Neuron (in vitro differentiated cells): Measurements from ENCODE around the gene CDH4.

Experiments used
- H2AFZ ChIP-seq: one replicate; pipeline ENCODE4 v1.6.1; 2013; ENCODE audit warnings: low read depth, mild to moderate bottlenecking, inconsistent platforms, low read length, moderate library complexity
- H3K27me3 ChIP-seq: one replicate; pipeline ENCODE4 v1.6.1; 2013; ENCODE audit warnings: low read length; ENCODE audit not compliant: insufficient read depth
- H3K36me3 ChIP-seq: one replicate; pipeline ENCODE4 v1.6.1; 2013; ENCODE audit warnings: low read length; ENCODE audit not compliant: insufficient read depth
- H3K4me1 ChIP-seq: one replicate; pipeline ENCODE4 v1.6.1; 2013; ENCODE audit warnings: low read length; ENCODE audit not compliant: insufficient read depth
- H3K4me3 ChIP-seq: 2 replicates; pipeline ENCODE4 v1.5.1; 2013; ENCODE audit warnings: mild to moderate bottlenecking, low read length, moderate library complexity
- H3K9me3 ChIP-seq: one replicate; pipeline ENCODE4 v1.6.1; 2013; ENCODE audit warnings: low read length

CDH4 gene

DNA sequence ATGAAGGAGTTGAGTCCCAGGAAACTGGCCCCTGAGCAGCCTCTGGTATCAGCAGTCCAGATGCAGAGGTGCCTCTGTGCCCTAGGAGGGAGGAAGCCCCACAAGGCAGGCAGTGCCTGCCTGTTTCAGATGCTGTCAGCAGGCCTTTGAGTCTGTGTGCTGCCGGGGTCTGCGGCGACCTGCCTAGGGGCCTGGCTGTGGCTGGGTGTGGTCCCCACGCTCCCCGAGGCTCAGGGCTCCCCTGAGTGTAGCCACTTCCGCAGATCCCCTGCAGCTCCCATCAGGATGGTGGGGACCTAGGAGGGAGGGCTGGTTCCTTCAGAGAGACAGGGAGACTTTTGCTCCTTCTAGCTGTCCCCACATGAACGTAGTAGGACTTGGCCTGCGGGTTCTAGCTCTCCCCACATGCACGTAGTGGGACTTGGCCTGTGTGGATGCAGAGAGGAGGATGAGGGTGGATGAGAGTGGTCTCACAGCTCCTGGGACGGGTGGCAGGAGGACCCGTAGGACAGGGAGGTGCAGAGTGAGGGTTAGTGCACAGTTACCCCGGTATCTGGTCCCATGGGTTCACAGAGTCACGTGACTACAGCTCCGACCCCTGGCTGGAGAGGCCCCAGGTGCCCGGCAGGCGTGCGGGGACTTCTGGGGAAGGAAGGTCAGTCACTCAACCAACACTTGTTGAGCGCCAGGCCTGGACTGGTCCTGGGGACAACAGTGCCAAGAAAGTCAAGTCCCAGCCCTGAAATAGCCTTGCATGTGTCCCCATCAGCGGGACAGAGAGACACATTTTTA lies 41.0 kb downstream of the CDH4 start:
- no peaks in the 10 kb centered on the region for H3K27me3 ChIP-seq
- H3K36me3 ChIP-seq: no peaks in the 10 kb centered on the region
- peaks cover 17% of the 10 kb centered on the region for H3K9me3 ChIP-seq
- no peak overlapping the region for H2AFZ ChIP-seq
- H3K4me1 ChIP-seq: no peaks in the 10 kb centered on the region
- H3K4me3 ChIP-seq: no peak overlapping the region

DNA sequence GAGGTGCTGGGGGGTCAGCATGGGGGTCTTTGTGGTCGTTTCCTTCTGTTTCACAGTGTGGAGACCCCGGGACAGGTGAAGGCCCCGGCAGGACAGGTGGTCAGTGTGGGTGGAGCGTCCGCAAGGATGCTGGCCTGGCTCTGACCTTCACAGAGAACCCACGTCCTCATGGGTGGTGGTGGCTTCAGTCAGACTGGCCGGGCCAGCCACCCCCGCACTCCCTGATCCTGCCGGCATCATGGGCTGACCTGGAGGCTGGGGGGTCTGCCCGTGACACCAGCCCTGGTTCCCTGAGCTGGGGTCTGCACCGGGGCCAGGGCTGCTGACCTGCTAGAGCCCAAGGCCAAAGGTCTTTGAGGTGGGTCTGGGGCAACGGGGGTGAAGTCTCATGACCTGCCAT lies 41.9 kb downstream of the CDH4 start:
- peaks cover 16% of the 10 kb centered on the region for H3K9me3 ChIP-seq
- no peak overlapping the region for H2AFZ ChIP-seq
- H3K27me3 ChIP-seq: no peaks in the 10 kb centered on the region
- no peaks in the 10 kb centered on the region for H3K36me3 ChIP-seq
- H3K4me3 ChIP-seq: no peak overlapping the region
- H3K4me1 ChIP-seq: no peaks in the 10 kb centered on the region

DNA sequence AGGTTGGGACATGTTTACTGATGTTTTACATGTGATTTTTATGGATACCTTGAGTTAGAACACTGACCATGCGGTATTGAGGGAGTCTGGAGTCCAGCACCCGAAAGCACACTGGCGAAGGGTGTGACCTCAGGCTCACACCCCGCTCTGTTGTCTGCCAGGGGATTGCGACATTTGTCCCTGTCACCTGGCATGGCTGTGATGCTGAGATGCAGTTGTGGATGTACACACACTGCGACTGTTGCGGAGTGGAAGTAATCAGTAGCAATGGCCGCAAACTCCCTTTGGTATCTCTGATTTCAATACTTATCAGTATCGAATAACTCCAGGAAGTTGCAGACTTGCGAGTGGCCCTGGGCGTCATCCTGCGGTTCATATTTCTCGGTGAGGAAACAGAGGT lies 43.2 kb downstream of the CDH4 start:
- Histone ChIP-seq H3K4me1 (no peaks in the 10 kb centered on the region), H3K36me3 (no peaks in the 10 kb centered on the region), H3K9me3 (peaks cover 11% of the 10 kb centered on the region), H3K27me3 (no peaks in the 10 kb centered on the region), H3K4me3 (no peak overlapping the region), H2AFZ (no peak overlapping the region)

DNA sequence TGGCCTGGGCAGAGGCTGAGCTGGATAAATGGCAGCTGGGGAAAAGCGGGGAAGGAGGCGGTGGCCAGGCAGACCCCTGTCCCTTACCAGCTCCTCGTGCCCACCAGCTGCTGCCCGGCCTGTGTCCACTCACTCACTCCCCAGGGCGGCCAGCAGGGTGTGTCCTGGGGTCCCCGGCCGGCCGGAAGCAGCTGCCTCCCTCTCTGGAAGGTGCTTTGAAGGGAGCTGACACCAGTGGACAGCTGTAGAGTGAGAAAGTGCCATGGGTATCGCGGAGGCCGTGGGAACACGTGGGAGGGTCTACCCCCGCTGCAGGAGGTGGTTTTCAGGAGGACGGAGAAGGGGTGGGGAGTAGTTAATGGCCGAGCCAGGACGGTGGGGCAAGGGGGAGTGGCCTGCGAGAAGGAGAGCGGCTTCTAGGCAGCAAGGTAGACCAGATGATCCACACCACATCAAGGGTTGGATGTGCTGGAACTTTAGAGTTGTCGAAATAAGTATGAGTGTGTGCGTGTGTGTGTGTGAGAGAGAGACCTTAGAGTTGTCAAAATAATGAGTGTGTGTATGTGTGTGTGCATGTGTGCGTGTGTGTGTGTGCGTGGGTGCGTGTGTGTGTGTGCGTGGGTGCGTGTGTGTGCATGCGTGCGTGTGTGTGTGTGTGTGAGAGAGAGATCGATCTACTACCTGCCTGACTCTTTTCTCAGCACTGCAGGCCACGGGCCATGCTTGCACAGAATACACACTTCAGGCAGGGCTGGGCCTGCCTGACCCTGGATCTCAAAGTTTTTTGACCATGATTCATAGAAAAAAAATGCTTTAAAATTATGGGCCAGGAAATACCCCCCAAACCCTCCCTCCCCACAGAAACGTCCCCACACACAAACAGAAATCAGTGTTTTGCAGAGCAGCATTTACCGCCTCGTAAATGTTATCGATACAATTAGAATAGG lies 43.9 kb downstream of the CDH4 start:
- Histone ChIP-seq H3K4me1 (no peaks in the 10 kb centered on the region), H3K36me3 (no peaks in the 10 kb centered on the region), H3K4me3 (no peak overlapping the region)

DNA sequence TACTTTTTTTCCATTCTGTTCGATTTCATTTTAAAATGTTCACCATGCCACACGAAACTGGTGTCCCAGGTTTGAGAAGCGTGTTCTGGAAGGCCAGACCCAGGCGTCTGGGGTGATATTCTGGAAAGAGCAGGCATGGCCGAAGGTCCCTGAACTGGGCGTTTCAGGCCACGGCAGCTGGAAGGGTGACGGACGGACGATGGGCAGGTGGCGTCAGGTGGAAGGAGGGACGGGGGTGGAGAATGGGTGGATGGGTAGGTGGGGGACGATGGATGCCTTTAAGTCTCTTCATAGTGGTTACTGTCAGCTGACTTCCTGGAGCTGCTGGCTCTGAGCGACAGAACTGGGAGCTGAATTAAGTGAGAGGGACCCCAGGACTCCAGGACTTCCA lies 44.6 kb downstream of the CDH4 start:
- Histone ChIP-seq H3K36me3 (no peaks in the 10 kb centered on the region), H3K27me3 (no peaks in the 10 kb centered on the region), H2AFZ (no peak overlapping the region), H3K9me3 (peaks cover 7% of the 10 kb centered on the region), H3K4me3 (no peak overlapping the region), H3K4me1 (peaks cover 1% of the 10 kb centered on the region)

More for the DNA sequence above, 43.9 kb downstream of the CDH4 start:
- peaks cover 7% of the 10 kb centered on the region for H3K9me3 ChIP-seq
- H3K27me3 ChIP-seq: no peaks in the 10 kb centered on the region
- no peak overlapping the region for H2AFZ ChIP-seq

DNA sequence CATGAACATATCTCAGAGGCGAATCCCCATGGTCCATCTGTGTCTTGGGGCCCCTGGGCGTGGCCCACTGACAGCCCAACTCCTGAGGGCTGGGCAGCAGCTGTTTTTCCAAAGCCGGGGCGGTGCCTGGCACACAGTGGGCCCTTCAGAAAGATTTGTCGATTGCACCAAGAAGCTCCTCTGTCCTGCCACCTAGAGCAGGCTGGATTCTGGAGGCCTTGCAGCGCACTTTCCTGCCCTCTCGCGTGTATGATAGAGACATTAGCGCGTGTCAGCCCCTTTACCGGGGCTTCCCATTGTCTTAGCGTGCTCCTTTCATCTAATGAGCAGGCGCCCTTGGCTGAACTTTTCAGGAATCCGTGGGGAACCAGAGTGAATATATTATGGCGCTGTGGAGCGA lies 45.4 kb downstream of the CDH4 start:
- no peaks in the 10 kb centered on the region for H3K27me3 ChIP-seq
- no peaks in the 10 kb centered on the region for H3K36me3 ChIP-seq
- H3K4me3 ChIP-seq: no peak overlapping the region
- peaks cover 9% of the 10 kb centered on the region for H3K4me1 ChIP-seq
- H3K9me3 ChIP-seq: peaks cover 7% of the 10 kb centered on the region
- H2AFZ ChIP-seq: no peak overlapping the region

DNA sequence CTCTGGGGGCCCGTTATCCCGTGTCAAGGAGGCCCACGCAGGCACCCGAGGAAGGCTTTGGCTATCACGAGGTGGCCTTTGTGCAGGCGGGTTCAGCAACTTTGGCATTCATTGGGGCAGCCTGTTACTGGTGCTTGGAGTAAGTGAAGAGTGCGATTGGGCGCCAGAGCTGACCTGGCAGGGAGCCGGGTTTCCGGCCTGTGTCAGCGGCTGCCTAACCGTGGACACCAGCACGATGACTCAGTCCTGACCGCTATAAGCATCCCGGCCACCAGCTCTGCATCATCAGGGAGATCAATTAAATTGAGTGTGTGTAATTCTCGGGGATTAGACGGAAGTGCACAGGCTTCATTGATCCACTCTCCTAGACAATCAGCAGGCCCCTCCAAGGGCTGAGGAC lies 45.9 kb downstream of the CDH4 start:
- Histone ChIP-seq H3K4me3 (no peak overlapping the region), H2AFZ (no peak overlapping the region), H3K9me3 (peaks cover 7% of the 10 kb centered on the region), H3K4me1 (peaks cover 9% of the 10 kb centered on the region), H3K36me3 (no peaks in the 10 kb centered on the region), H3K27me3 (no peaks in the 10 kb centered on the region)

DNA sequence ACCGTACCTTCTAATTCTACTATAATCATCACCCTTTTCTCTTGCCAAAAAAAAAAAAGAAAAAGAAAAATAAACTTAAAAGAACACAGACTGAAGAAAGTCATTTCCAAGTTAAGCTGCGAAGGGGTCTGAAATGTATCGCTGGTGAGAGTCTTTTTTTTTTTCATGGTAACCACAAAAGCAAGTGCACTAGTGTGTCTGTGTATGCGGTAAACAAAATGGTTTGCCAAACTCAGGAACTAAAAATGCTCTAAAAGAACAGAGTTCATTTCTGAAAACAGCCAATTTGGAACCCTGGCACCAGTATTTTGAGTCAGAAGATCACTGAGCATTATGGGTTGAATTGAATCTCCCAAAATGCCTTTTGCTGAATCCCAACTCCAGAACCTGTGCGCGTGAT lies 46.6 kb downstream of the CDH4 start:
- Histone ChIP-seq H3K4me3 (no peak overlapping the region), H3K4me1 (peaks cover 9% of the 10 kb centered on the region), H2AFZ (no peak overlapping the region)

DNA sequence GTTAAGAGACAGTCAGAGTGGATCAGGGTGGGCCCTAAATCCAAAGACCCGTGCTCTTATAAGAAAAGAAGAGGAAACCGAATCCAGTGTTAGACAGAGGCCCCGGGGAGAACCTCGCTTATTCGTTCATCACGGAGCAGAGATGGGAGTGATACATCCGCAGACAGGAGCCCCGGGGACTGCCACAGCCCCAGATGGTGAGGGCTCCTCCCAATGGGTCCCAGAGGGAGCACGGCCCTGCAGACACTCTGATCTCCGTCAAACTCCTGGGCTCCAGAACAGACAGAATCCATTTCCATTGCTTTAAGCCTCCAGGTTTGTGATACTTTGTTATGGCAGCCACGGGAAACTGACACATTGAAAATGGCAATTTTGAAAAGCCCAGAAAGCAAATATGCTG lies 47.0 kb downstream of the CDH4 start:
- Histone ChIP-seq H3K4me3 (no peak overlapping the region), H3K4me1 (peaks cover 9% of the 10 kb centered on the region), H3K9me3 (peaks cover 7% of the 10 kb centered on the region), H3K36me3 (no peaks in the 10 kb centered on the region), H3K27me3 (no peaks in the 10 kb centered on the region), H2AFZ (no peak overlapping the region)

More for the DNA sequence above, 46.6 kb downstream of the CDH4 start:
- H3K36me3 ChIP-seq: no peaks in the 10 kb centered on the region
- H3K27me3 ChIP-seq: no peaks in the 10 kb centered on the region
- H3K9me3 ChIP-seq: peaks cover 7% of the 10 kb centered on the region

DNA sequence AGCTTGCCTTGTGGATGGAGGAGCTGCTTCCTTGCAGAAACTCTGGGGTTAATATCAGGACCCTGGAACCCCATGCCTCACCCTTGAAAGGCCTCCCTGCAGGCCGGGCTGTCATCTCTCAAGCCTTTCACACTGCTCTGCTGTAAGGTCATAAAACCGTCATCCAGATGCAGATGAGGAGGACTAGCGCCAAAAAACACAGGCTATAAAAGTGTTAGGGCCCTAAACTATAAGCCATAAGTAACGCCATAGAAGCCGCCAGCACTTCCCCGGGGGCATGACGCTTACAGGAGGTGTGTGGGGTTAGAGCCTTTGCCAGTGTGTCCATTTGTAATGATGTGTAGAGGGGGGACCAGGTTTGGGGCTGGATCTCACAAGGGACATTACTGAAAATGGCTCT lies 47.6 kb downstream of the CDH4 start:
- Histone ChIP-seq H3K27me3 (no peaks in the 10 kb centered on the region), H2AFZ (no peak overlapping the region), H3K4me1 (peaks cover 9% of the 10 kb centered on the region), H3K9me3 (peaks cover 5% of the 10 kb centered on the region), H3K4me3 (no peak overlapping the region), H3K36me3 (no peaks in the 10 kb centered on the region)

DNA sequence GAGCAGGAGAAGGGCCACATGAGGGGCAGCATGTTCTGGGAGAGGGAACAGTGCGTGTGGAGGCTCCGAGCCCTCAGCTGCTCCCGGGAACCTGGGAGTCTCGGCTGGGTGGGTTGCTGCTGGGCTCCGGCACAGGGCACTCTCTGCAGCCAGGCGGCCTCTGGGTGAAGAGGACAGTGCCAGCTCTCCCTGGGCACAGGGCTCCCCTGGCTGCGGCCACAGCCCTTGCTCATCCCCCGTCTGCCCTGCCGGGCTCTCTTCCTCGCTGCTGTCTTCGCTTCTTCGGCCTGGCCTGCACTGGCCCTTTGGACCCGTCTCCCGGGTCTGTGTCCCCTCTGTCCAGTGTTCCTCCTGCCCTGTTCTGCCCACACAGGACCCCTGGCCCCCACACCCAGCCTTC lies 48.2 kb downstream of the CDH4 start:
- H2AFZ ChIP-seq: no peak overlapping the region
- H3K4me3 ChIP-seq: no peak overlapping the region
- no peaks in the 10 kb centered on the region for H3K36me3 ChIP-seq
- peaks cover 9% of the 10 kb centered on the region for H3K4me1 ChIP-seq
- H3K9me3 ChIP-seq: peaks cover 4% of the 10 kb centered on the region
- H3K27me3 ChIP-seq: no peaks in the 10 kb centered on the region

DNA sequence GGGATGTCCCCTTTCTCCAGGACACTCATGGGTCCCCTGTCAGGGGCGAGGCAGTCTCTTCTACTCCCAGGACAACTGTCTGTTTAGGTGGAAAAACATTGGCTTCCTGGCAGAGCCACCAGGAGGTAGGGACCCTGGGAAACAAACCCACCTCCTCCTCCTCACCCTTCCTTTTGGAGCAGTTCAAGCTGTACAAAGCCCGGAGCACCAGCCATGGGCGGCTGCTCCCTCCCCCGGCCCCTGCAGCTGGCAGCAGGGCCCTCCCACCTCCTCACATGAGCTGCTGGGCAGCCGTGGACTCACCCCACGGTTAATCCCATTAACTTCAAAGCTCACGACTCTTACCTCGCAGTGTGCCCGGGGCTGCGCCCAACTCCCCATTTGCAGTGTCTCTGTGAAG lies 48.6 kb downstream of the CDH4 start:
- peaks cover 4% of the 10 kb centered on the region for H3K9me3 ChIP-seq
- H3K36me3 ChIP-seq: no peaks in the 10 kb centered on the region
- H3K4me3 ChIP-seq: no peak overlapping the region
- no peaks in the 10 kb centered on the region for H3K27me3 ChIP-seq
- no peak overlapping the region for H2AFZ ChIP-seq
- peaks cover 12% of the 10 kb centered on the region for H3K4me1 ChIP-seq

DNA sequence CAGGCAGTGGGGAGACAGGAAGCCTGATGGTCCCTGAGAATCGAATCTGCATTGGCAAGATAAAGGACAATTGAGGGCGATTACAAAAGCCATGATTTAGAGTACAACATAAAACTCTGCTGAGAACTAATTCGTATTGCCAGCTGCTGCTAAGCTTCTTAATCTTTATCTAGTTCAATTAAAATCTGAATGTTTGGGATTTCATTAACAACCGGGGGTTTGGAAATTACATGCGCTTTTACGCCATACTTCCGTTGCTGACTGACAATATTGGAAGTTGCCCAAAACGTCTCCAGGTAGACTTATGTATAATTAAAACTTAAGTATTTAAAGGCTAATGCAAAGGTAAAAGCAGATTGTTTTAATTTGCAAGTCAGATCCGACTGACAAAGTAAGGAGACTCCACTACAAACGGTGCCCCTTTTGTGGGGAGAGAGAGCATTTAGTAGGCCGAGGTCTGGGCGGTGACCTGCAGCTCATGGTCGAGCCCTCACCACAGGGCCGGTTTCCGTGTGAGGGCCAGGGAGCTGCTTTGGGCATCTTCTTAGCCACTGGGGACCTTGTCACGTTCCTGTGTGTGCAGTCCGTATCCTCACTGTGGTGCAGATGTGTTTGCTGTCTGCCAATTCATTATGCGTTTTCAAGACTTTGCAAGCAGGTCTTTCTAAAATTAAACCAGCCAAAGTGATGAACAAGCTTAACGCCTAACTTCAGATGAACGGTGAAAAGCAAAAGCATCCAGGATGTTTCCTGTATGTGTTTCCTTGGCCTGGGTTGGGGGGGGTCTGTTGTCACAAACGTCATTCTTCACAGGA lies 49.9 kb downstream of the CDH4 start:
- peaks cover 4% of the 10 kb centered on the region for H3K9me3 ChIP-seq
- no peak overlapping the region for H3K4me3 ChIP-seq
- H3K27me3 ChIP-seq: no peaks in the 10 kb centered on the region
- H2AFZ ChIP-seq: no peak overlapping the region
- H3K4me1 ChIP-seq: peaks cover 23% of the 10 kb centered on the region
- H3K36me3 ChIP-seq: no peaks in the 10 kb centered on the region
